Aorta (tissue), 5 donors: Measurements from ENCODE around the gene CCDC71L. TPM values are rescaled to one million over a fixed set of nuclear protein-coding genes. Genes with fewer than 3 reads are reported as not detected.

Source experiments
- ATAC-seq: fragments of 200-7000 bp; cut with Tn5 transposase; one replicate; pipeline ENCODE4 v1.9.1; 2022; ENCODE audit warnings: moderate library complexity; ENCODE audit not compliant: low FRiP score
- DNase-seq, 2 donors: peaks; one replicate each; pipeline ENCODE4 v3.0.0-alpha.2; 2020
- H3K27ac ChIP-seq, 2 donors: one replicate each; pipeline ENCODE4 v1.5.1; 2013; ENCODE audit warnings: low read length in 2 of 2, mild to moderate bottlenecking in 2 of 2, moderate library complexity in 2 of 2, control low read depth in 1 of 2, inconsistent platforms in 1 of 2, low read depth in 1 of 2
- H3K27me3 ChIP-seq, 2 donors: one replicate each; pipeline ENCODE4 v1.6.1; 2013; ENCODE audit warnings: control low read depth in 1 of 2, low read length in 1 of 2, mild to moderate bottlenecking in 1 of 2, moderate library complexity in 1 of 2; ENCODE audit not compliant: insufficient read depth in 2 of 2, control insufficient read depth in 1 of 2
- H3K36me3 ChIP-seq, 2 donors: one replicate each; pipeline ENCODE4 v1.6.1; 2013; ENCODE audit warnings: control low read depth in 1 of 2, low read length in 1 of 2, mild to moderate bottlenecking in 1 of 2; ENCODE audit not compliant: insufficient read depth in 2 of 2, control insufficient read depth in 1 of 2
- H3K4me1 ChIP-seq, 2 donors: one replicate each; pipeline ENCODE4 v1.6.1; 2013; ENCODE audit warnings: low read length in 2 of 2, control low read depth in 1 of 2, mild to moderate bottlenecking in 1 of 2, moderate library complexity in 1 of 2; ENCODE audit not compliant: insufficient read depth in 2 of 2, control insufficient read depth in 1 of 2
- H3K4me3 ChIP-seq, 2 donors: one replicate each; pipeline ENCODE4 v1.5.1; 2013; ENCODE audit warnings: low read length in 2 of 2, control low read depth in 1 of 2, mild to moderate bottlenecking in 1 of 2
- H3K9me3 ChIP-seq: one replicate; pipeline ENCODE4 v1.6.1; 2013; ENCODE audit warnings: mild to moderate bottlenecking, low read length; ENCODE audit not compliant: control insufficient read depth
- WGBS, 2 donors: extraction: QIAGEN DNeasy Blood & Tissue Kit; methylation state at CpG; one replicate each; pipeline ENCODE4 v1.1.7; 2013; 5-methylcytosine and 5-hydroxymethylcytosine counted together
- intact Hi-C, 2 donors: fragments of 100-400 bp; cut with DNase I; formaldehyde crosslinking; loops; one replicate each; pipeline versions ENCODE4 v1.14.2 to v1.15.0; 2022
- polyA plus RNA-seq, 2 donors: library from polyadenylated mRNA; stranded (reverse); fragments of 200-250 nt; gene quantifications; one replicate each; pipeline ENCODE4 v1.2.3, GENCODE V29; 2013
- total RNA-seq, 2 donors: library from RNA; stranded (reverse); fragmentation: NEBNext Ultra II Directional; extraction: Animal tissue kit (Norgen Biotek cat#: 25700); gene quantifications; one replicate each; pipeline ENCODE4 v1.2.1, GENCODE V29; 2021
- donor health status: healthy with polysubstance abuse.
- donor health status: Bipolar disorder and iron deficiency.
- donor health status: DM: no; HTN: no; CAD: no.
- donor health status: DM: no; HTN: no; CAD: no.
- donor health status: DM: yes; HTN: yes; CAD: no.

Gene CCDC71L
- total and polyA plus RNA-seq, 4 donors = 6.8 to 31.6 (median 18.9) TPM

DNA sequence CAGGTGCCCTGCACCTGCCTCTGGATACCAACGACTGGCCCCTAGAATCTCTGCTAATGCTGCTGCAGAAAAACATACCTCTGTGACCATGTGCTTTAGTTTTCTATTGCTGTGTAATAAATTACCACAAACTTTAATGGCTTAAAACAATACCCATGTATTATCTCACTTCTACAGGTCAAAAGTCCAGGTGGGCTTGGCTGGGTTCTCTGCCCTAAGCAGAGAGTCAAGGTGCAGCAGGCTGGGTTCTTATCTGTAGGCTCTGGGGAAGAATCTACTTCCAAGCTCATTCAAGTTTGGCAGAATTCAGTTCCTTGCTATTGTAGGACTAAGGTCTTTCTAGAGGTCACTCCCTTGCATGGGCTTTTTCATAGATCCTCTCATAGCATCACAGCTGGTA is 52.3 kb downstream of the CCDC71L start:
- Histone ChIP-seq H3K27me3 (no peaks in the 10 kb centered on the region), H3K36me3 (no peaks in the 10 kb centered on the region), H3K27ac (no peak overlapping the region), H3K9me3 (peaks cover 3% of the 10 kb centered on the region), H3K4me3 (no peak overlapping the region), H3K4me1 (no peaks in the 10 kb centered on the region)
- intact Hi-C loops = no loop called here
- WGBS, 2 donors = 78 to 84% methylated on average over 1 of the region's 1 CpG
- DNase-seq = no peak
- no peak for ATAC-seq

Other genes starting within 250 kb of the CCDC71L start
- gene PIK3CG, start 204.1 kb upstream of the CCDC71L start, total RNA-seq = 10 to 100 TPM in 1 of 2 donors, 1 to 10 TPM in 1; 5.9 to 11.8 TPM
- gene PIK3CG, start 204.1 kb upstream of the CCDC71L start, polyA plus RNA-seq = 1 to 10 TPM in 1 of 2 donors, under 1 TPM in 1; 0.23 to 1.4 TPM